Spinal cord (tissue), 10 donors: ENCODE data around the gene TRIM34. TPM values are rescaled to one million over a fixed set of nuclear protein-coding genes. Genes with fewer than 3 reads are reported as not detected.
"Not testable (repeated sequence)": the region's sequence is repeated elsewhere in the genome, so short reads cannot be mapped to it uniquely, and the experiment has no call there.

ENCODE experiments used
- DNase-seq, 6 donors: peaks; one replicate each; pipeline versions ENCODE4 v3.0.0 to v3.0.0-alpha.2; 2013 to 2015; ENCODE audit warnings: low spot score in 6 of 6, low read depth in 4 of 6
- H3K27ac ChIP-seq: one replicate; pipeline ENCODE4 v1.5.1; 2013; ENCODE audit warnings: low read depth, low read length, control low read depth
- H3K27me3 ChIP-seq: one replicate; pipeline ENCODE4 v1.6.1; 2013; ENCODE audit warnings: low read length; ENCODE audit not compliant: control insufficient read depth, insufficient read depth
- H3K36me3 ChIP-seq: one replicate; pipeline ENCODE4 v1.6.1; 2013; ENCODE audit warnings: low read length; ENCODE audit not compliant: control insufficient read depth, insufficient read depth
- H3K4me1 ChIP-seq: one replicate; pipeline ENCODE4 v1.6.1; 2013; ENCODE audit warnings: low read length; ENCODE audit not compliant: control insufficient read depth, insufficient read depth
- H3K4me3 ChIP-seq: one replicate; pipeline ENCODE4 v1.5.1; 2013; ENCODE audit warnings: low read depth, low read length, control low read depth
- H3K9me3 ChIP-seq: one replicate; pipeline ENCODE4 v1.6.1; 2013; ENCODE audit warnings: low read length; ENCODE audit not compliant: control insufficient read depth, insufficient read depth
- WGBS: methylation state at CpG from one replicate; pipeline ENCODE4 v1.1.5; 2013; ENCODE audit warnings: missing lambda C conversion rate; ENCODE audit not compliant: insufficient coverage; 5-methylcytosine and 5-hydroxymethylcytosine counted together
- polyA plus RNA-seq, 2 donors: library from polyadenylated mRNA; unstranded; fragments of 120-200 nt; gene quantifications; one replicate each; pipeline ENCODE4 v1.2.1, GENCODE V29; 2013; ENCODE audit not compliant: insufficient read length in 2 of 2
- total RNA-seq, 2 donors: library from RNA; depleted of rRNA in 1 of 2; stranded (reverse); fragments of 120-200 nt in 1 of 2; fragments of >200 nt in 1 of 2; gene quantifications; one replicate each; pipeline versions ENCODE4 v1.2.3 to v1.2.4, GENCODE V29; 2013 to 2014
- donor health status: healthy.

TRIM34 gene
- total and polyA plus RNA-seq, 4 donors, result 3.5 to 15.1 (median 5.5) TPM

- H3K27me3 ChIP-seq, result no peaks in the 10 kb centered on the region
- no peak overlapping the region for H3K4me3 ChIP-seq
- DNase-seq, result no peak
- H3K36me3 ChIP-seq, result no peaks in the 10 kb centered on the region
- no peaks in the 10 kb centered on the region for H3K9me3 ChIP-seq
- no peak overlapping the region for H3K27ac ChIP-seq
- no peaks in the 10 kb centered on the region for H3K4me1 ChIP-seq
Measured at GRCh38 chr11:5643585-5643984, 18.8 kb downstream of the TRIM34 start.

DNA sequence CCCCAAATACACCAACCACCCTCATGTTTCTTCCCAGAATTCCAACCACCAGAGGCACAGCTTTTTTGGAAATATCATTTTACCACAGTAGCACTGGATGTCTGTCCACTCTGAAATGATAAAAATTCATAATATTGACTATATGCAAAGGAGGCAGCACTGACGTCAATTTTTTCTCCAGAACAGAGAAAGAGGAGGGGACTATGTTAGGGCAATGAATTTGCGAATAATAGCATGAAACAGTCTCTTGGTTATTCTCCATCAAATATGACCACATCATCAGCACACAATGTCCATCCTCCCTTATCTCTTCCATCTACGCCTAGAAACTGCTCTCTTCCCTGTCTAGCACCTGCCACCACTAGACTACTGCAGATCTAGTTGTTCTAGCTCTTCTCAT is 21.3 kb downstream of the TRIM34 start:
- Histone ChIP-seq H3K4me1 (no peaks in the 10 kb centered on the region), H3K27me3 (no peaks in the 10 kb centered on the region), H3K27ac (no peak overlapping the region), H3K9me3 (no peaks in the 10 kb centered on the region), H3K36me3 (no peaks in the 10 kb centered on the region), H3K4me3 (no peak overlapping the region)
- DNase-seq, result no peak
- WGBS, result 100% methylated on average over 1 of the region's 3 CpGs

DNA sequence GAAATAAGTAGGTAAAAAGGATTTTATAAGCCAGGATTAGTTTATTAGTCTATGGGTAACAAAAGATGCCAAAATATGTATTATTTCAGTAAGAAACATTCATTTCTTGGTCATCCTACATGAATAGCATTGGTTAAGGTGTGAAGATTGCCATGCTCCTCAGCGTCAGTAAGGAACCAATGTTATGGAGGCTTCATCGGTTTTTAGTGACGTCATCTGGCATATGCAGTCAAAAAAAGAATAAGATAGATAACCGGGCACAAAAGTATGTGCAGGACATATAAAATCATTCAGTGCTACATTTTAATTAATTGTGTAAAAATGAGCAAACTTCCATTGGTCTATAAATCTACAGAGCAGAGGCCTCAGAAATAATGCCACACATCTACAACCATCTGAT is 30.7 kb downstream of the TRIM34 start:
- Histone ChIP-seq H3K27ac (no peak overlapping the region), H3K36me3 (no peaks in the 10 kb centered on the region), H3K4me3 (no peak overlapping the region), H3K27me3 (no peaks in the 10 kb centered on the region), H3K4me1 (no peaks in the 10 kb centered on the region), H3K9me3 (peaks cover 5% of the 10 kb centered on the region)
- DNase-seq, result no peak
- 100% methylated on average over 1 of the region's 4 CpGs for WGBS

- H3K27me3 ChIP-seq, DNase-seq, H3K4me3 ChIP-seq, H3K4me1 ChIP-seq, H3K9me3 ChIP-seq, H3K27ac ChIP-seq, H3K36me3 ChIP-seq: not testable (repeated sequence)
- WGBS, result no CpG with 5 or more reads among the region's 2 CpGs
Measured at GRCh38 chr11:5656956-5657355, 32.2 kb downstream of the TRIM34 start.

DNA sequence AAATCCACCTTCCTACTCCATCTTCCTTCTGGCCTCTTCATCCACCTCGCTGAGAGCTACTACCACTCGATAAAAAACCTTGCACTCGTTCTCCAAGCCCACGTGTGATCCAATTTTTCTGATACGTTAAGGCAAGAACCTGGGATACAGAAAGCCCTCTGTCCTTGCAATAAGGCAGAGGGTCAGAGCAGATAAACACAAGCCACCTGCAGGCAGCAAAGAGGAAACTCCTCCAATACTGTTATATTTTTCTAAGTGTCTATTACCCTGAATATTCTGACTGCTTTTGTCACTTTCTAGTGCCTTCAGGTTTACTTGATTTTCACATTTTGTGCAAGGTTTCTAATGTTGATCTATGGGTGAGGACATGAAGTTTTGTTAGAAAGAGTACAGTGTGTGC is 33.5 kb downstream of the TRIM34 start:
- Histone ChIP-seq H3K9me3 (no peaks in the 10 kb centered on the region), H3K4me1 (no peaks in the 10 kb centered on the region), H3K27ac (no peak overlapping the region), H3K36me3 (no peaks in the 10 kb centered on the region), H3K27me3 (no peaks in the 10 kb centered on the region), H3K4me3 (no peak overlapping the region)
- DNase-seq, result no peak
- 94% methylated on average over 5 of the region's 5 CpGs for WGBS

GRCh38 chr11:5663511-5663910 is 38.7 kb downstream of the TRIM34 start:
- Histone ChIP-seq H3K27ac (no peak overlapping the region), H3K9me3 (no peaks in the 10 kb centered on the region), H3K36me3 (no peaks in the 10 kb centered on the region), H3K4me3 (no peak overlapping the region), H3K27me3 (no peaks in the 10 kb centered on the region), H3K4me1 (no peaks in the 10 kb centered on the region)
- no peak for DNase-seq
- no CpG with 5 or more reads among the region's 2 CpGs for WGBS

- no peak overlapping the region for H3K27ac ChIP-seq
- H3K4me1 ChIP-seq, result no peaks in the 10 kb centered on the region
- no peaks in the 10 kb centered on the region for H3K27me3 ChIP-seq
- no peaks in the 10 kb centered on the region for H3K36me3 ChIP-seq
- no peaks in the 10 kb centered on the region for H3K9me3 ChIP-seq
- WGBS, result 67% methylated on average over 1 of the region's 4 CpGs
- no peak for DNase-seq
- no peak overlapping the region for H3K4me3 ChIP-seq
Measured at GRCh38 chr11:5665051-5665570, 40.3 kb downstream of the TRIM34 start.

DNA sequence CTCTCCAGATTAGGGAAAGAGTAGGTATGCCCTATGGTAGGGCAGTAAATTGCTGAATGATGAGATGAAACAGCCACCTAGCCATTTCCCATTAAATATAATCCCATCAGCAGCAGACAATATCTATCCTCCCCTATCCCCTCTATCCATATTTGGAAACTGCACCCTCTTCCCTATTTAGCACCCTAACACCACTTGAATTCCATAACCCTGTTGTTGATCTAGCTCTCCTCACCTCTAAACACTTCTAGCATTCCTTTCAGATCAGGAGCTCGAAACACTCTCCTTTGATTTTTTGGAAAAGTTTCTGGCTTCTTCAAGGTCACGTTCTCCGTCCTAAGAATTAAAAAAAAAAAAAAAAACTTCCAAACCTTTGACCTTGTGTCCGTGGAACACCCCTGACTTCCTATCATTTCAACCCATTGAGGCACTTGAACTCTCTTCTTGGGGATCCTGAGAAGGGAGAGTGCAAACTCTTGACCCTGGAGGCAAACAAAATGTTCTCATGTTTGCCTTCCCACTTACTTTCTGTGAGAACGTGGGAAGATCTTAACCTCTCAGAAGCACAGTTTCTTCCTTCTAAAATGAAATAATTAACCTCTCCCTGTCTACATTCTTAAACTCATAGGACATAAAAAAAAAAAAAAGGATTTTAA is 41.1 kb downstream of the TRIM34 start:
- no peaks in the 10 kb centered on the region for H3K36me3 ChIP-seq
- WGBS, result 94% methylated on average over 2 of the region's 5 CpGs
- H3K4me3 ChIP-seq, result no peak overlapping the region
- H3K4me1 ChIP-seq, result no peaks in the 10 kb centered on the region
- DNase-seq, result no peak
- H3K9me3 ChIP-seq, result no peaks in the 10 kb centered on the region
- no peak overlapping the region for H3K27ac ChIP-seq
- H3K27me3 ChIP-seq, result no peaks in the 10 kb centered on the region

GRCh38 chr11:5666402-5666793 is 41.6 kb downstream of the TRIM34 start:
- 80% methylated on average over 1 of the region's 6 CpGs for WGBS
- Histone ChIP-seq H3K27ac (no peak overlapping the region), H3K4me3 (no peak overlapping the region), H3K4me1 (no peaks in the 10 kb centered on the region), H3K9me3 (no peaks in the 10 kb centered on the region), H3K27me3 (no peaks in the 10 kb centered on the region), H3K36me3 (no peaks in the 10 kb centered on the region)
- no peak for DNase-seq

DNA sequence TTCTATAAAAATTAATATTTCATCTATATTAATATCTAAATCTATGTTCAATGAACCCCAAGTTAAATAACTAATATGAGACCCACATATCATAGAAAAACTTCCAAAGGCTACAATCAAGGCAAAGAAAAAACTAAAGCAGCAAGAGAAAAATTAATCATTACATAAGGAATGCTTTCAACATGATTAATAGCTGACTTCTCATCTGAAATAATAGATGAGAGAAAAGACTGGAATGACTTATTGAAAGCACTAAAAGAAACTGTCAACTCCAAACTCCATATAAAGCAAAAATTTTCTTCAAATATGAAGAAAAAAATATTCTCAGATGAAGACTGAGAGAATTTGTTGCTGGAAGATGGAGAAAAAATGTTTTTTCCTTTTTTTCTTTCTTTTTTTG is 47.0 kb downstream of the TRIM34 start:
- H3K27me3 ChIP-seq, result no peaks in the 10 kb centered on the region
- peaks cover 2% of the 10 kb centered on the region for H3K9me3 ChIP-seq
- no peak for DNase-seq
- H3K27ac ChIP-seq, result no peak overlapping the region
- H3K36me3 ChIP-seq, result no peaks in the 10 kb centered on the region
- H3K4me3 ChIP-seq, result no peak overlapping the region
- H3K4me1 ChIP-seq, result no peaks in the 10 kb centered on the region
